ENCODE data around the gene PHF24.

DNA sequence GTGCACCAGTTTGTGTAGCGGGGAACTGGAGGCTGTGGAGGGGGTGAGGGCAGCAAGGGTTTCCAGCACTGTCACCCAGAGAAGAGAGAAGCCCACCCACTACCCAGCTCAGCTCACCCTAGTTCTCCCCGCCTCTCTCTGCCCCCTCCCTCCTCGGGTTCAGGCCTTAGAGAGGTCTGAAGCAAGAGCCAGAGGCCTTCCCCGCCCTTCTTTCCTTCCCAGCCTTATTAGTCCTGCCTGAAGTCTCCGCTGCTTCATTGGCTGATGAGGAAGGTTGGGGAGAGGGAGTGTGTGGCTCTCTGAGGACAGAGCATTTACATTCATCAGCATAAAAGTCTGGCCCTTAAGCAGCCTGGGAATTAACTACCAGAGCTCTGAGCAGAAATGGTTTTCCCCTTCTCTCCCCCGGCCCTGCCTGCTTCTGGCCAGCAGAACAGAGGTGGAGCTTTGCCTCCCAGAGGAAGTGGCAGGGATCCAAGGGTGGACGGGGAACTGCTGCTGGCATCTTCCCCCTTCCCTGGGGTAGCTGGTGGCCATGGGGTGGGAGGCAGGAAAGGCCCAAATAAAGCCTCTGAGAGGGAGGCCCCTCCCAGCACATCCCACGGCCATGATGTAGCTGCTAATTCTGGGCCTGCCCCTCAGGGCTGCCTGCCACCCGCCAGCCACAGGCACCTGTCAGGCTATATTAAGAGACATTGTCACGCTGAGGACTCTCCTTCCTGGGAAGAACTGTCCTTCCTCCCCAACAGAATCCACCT, 35.6 kb downstream of the PHF24 start:
- TF ChIP-seq CTCF (IDR thresholded peaks at IDR 0.05) = no peak
- peak in 1 of 4 donors; percentile 7 for TF ChIP-seq POLR2A (IDR thresholded peaks at IDR 0.05)
- no peak for TF ChIP-seq EP300 (IDR thresholded peaks at IDR 0.05)
